Fibroblast of lung (primary cell): ENCODE results near the gene TGIF1.

Source experiments
- CTCF ChIP-seq, 2 donors: IDR thresholded peaks in 1 of 2; conservative IDR thresholded peaks in 1 of 2; 1 replicate in 1 of 2; 2 replicates in 1 of 2; pipeline ENCODE4 v1.5.1; 2011 to 2012; ENCODE audit warnings: low read length in 2 of 2, control low read depth in 1 of 2, inconsistent platforms in 1 of 2, low read depth in 1 of 2, mild to moderate bottlenecking in 1 of 2
- EZH2 ChIP-seq: IDR thresholded peaks from 2 replicates; pipeline ENCODE4 v1.5.1; 2012; ENCODE audit warnings: low read length, control low read depth, mild to moderate bottlenecking; ENCODE audit errors: missing control alignments

- TF ChIP-seq CTCF (conservative IDR thresholded peaks at IDR 0.05 in 1 of 2, IDR thresholded peaks at IDR 0.05 in 1 of 2; ENCODE audit: low read depth in 1 of 2, low read length in 2 of 2) (no peak), EZH2 (no peak)
Observed at GRCh38 chr18:3450012-3450798, at the start of gene TGIF1.
